ENCODE measurements around the gene FSD1L. TPM values are rescaled to one million over a fixed set of nuclear protein-coding genes. Genes with fewer than 3 reads are reported as not detected.
"Not testable (repeated sequence)": the region's sequence is repeated elsewhere in the genome, so short reads cannot be mapped to it uniquely, and the experiment has no call there.

Gene FSD1L
- total RNA-seq, 1 donor from 2014 or later, result 1.7 TPM

GRCh38 chr9:105557804-105558610, 110.2 kb downstream of the FSD1L start, which contains the start of gene FKTN:
Gene FKTN (plus strand): TSS chr9:105558131. CDS start chr9:105575033, 16,902 bp downstream.
- peak; percentile 68 to 91 for DNase-seq (ENCODE audit: low read depth in 2 of 2)

GRCh38 chr9:105572455-105572854, 124.6 kb downstream of the FSD1L start:
- no peak for DNase-seq (ENCODE audit: low read depth in 2 of 2)

- not testable (repeated sequence) for DNase-seq (ENCODE audit: low read depth in 2 of 2)
Measured at GRCh38 chr9:105579952-105580351, 132.1 kb downstream of the FSD1L start.

GRCh38 chr9:105581550-105581949, 133.7 kb downstream of the FSD1L start:
- DNase-seq (ENCODE audit: low read depth in 2 of 2), result not testable (repeated sequence)

GRCh38 chr9:105593145-105593544, 145.3 kb downstream of the FSD1L start:
- no peak for DNase-seq (ENCODE audit: low read depth in 2 of 2)

Other genes starting within 250 kb of the FSD1L start
- 17.1 and 18.7 TPM in 2 replicates for gene SLC44A1, start 203.4 kb upstream of the FSD1L start, total RNA-seq
- gene FKTN, start 110.1 kb downstream of the FSD1L start, total RNA-seq, result 7.7 and 9.2 TPM in 2 replicates
- gene TAL2, start 214.4 kb downstream of the FSD1L start, total RNA-seq, result 0.13 TPM in 1 of 2 replicates, not detected in the other
- gene TMEM38B, start 246.5 kb downstream of the FSD1L start, total RNA-seq, result 5.1 and 7.7 TPM in 2 replicates

All from dermis microvascular lymphatic vessel endothelial cell (primary cell).